Activated CD4-positive, alpha-beta T cell treated with anti-CD3 and anti-CD28 coated beads for 36 hours (primary cell): ENCODE measurements around the gene SCP2. TPM values are rescaled to one million over a fixed set of nuclear protein-coding genes. Genes with fewer than 3 reads are reported as not detected.

ENCODE experiments used
- ATAC-seq: fragments of 200-7000 bp; cut with Tn5 transposase; one replicate; pipeline ENCODE4 v1.10.0; 2021; ENCODE audit warnings: mild to moderate bottlenecking, moderate library complexity
- CTCF ChIA-PET: fragments of 350-600 bp; sonication (Branson Sonifier 250); formaldehyde crosslinking; loops from one replicate; lab custom pipeline; 2021; ENCODE audit warnings: antibody characterized with exemption; lab: Charles Lee
- POLR2A ChIA-PET: fragments of 350-600 bp; sonication (Branson Sonifier 250); formaldehyde crosslinking; loops from one replicate; lab custom pipeline; 2021; ENCODE audit warnings: antibody characterized with exemption, inconsistent platforms; lab: Charles Lee
- DNase-seq: peaks from one replicate; pipeline ENCODE4 v3.0.0-alpha.2; 2020
- H3K27ac Mint-ChIP-seq: one replicate; pipeline ENCODE4 v1.8.0; 2021; ENCODE audit warnings: mixed read lengths
- H3K27me3 Mint-ChIP-seq: one replicate; pipeline ENCODE4 v1.8.0; 2021; ENCODE audit warnings: mixed read lengths
- H3K36me3 Mint-ChIP-seq: one replicate; pipeline ENCODE4 v1.8.0; 2021; ENCODE audit warnings: low read depth, mixed read lengths
- H3K4me1 Mint-ChIP-seq: one replicate; pipeline ENCODE4 v1.8.0; 2021; ENCODE audit warnings: mixed read lengths
- H3K4me3 Mint-ChIP-seq: one replicate; pipeline ENCODE4 v1.8.0; 2021; ENCODE audit warnings: mild to moderate bottlenecking, moderate library complexity, mixed read lengths
- H3K9me3 Mint-ChIP-seq: one replicate; pipeline ENCODE4 v1.8.0; 2021; ENCODE audit warnings: low read depth, mixed read lengths
- intact Hi-C, 2 experiments: fragments of 100-400 bp; cut with DNase I in 1 of 2; cut with micrococcal nuclease in 1 of 2; formaldehyde crosslinking; loops; one replicate each; pipeline versions ENCODE4 v1.14.2 to v1.15.1; 2022 to 2024; cut with DNase I, micrococcal nuclease
- total RNA-seq, 2 experiments: library from RNA; stranded (reverse); gene quantifications; one replicate each; pipeline ENCODE4 v1.2.3, GENCODE V29; 2021

The SCP2 gene
- total RNA-seq, 2 experiments from 2014 or later: 46.6 to 67.1 TPM

DNA sequence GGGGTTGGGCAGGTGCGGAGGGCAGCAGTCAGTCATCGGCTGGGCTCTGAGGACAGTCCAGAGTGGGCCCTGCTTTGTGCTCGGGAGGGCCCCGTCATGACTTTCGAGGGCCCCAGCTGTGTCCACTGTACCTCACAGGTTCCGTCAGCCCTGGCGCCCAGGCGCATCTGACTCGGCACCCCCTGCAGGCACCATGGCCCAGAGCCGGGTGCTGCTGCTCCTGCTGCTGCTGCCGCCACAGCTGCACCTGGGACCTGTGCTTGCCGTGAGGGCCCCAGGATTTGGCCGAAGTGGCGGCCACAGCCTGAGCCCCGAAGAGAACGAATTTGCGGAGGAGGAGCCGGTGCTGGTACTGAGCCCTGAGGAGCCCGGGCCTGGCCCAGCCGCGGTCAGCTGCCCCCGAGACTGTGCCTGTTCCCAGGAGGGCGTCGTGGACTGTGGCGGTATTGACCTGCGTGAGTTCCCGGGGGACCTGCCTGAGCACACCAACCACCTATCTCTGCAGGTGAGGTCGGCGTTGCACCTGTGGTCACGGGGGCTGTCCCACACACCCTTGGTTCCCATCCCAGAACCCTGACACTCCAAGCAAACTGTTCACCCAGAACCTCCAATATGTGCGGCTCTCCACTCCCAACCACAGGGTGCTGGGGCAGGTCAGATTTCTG lies 142.7 kb downstream of the SCP2 start:
- Mint-ChIP-seq H3K27me3 (peaks cover 8% of the 10 kb centered on the region), H3K27ac (no peak overlapping the region), H3K36me3 (no peaks in the 10 kb centered on the region), H3K4me1 (no peaks in the 10 kb centered on the region), H3K9me3 (no peaks in the 10 kb centered on the region), H3K4me3 (no peak overlapping the region)
- DNase-seq (no peak), ATAC-seq (no peak)
- ChIA-PET POLR2A (no interaction called here), CTCF (no interaction called here)
- intact Hi-C loops: loop anchor here in 1 of 2 experiments (10.0 kb wide), 1 partner anchor 115 kb away; no protein-coding TSS in a partner anchor

GRCh38 chr1:53070621-53071020 lies 143.5 kb downstream of the SCP2 start:
- Mint-ChIP-seq H3K27ac (no peak overlapping the region), H3K9me3 (no peaks in the 10 kb centered on the region), H3K36me3 (no peaks in the 10 kb centered on the region), H3K4me1 (no peaks in the 10 kb centered on the region), H3K27me3 (peaks cover 4% of the 10 kb centered on the region), H3K4me3 (no peak overlapping the region)
- ATAC-seq (no peak), DNase-seq (no peak)
- ChIA-PET CTCF (no interaction called here), POLR2A (no interaction called here)
- intact Hi-C loops: no loop called here

- H3K27ac Mint-ChIP-seq: no peak overlapping the region
- POLR2A ChIA-PET: no interaction called here
- DNase-seq (no peak), ATAC-seq (no peak)
- no peaks in the 10 kb centered on the region for H3K4me1 Mint-ChIP-seq
- CTCF ChIA-PET: interaction anchor here (0.5 kb wide), 1 partner anchor 344 kb away, joined by 3 read pairs; no protein-coding TSS in a partner anchor
- H3K36me3 Mint-ChIP-seq: no peaks in the 10 kb centered on the region
- intact Hi-C loops: no loop called here
- no peak overlapping the region for H3K4me3 Mint-ChIP-seq
- H3K9me3 Mint-ChIP-seq: no peaks in the 10 kb centered on the region
- H3K27me3 Mint-ChIP-seq: peaks cover 2% of the 10 kb centered on the region
Observed at GRCh38 chr1:53071167-53071865, 144.2 kb downstream of the SCP2 start.

DNA sequence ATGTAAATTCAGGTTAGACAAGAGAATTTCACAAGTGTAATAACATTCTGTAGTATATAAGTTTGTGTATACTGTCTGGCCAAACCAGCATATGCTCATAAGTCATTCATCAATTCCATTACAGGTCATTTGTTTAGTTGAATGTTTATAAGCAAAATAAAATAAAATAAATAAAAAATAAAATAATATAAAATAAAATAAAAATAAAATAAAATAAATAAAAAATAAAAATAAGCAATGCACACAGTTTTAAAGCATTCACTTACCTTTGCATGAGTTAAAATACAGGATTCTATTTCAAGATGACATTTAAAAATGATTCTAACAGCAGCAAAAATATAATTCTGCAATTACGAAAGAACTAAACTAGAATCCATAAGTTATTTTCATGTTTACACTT lies 144.8 kb downstream of the SCP2 start:
- ATAC-seq (no peak), DNase-seq (no peak)
- ChIA-PET POLR2A (no interaction called here), CTCF (interaction anchor here (0.5 kb wide), 1 partner anchor 344 kb away, joined by 3 read pairs; no protein-coding TSS in a partner anchor)
- Mint-ChIP-seq H3K27ac (no peak overlapping the region), H3K36me3 (no peaks in the 10 kb centered on the region), H3K9me3 (no peaks in the 10 kb centered on the region), H3K4me1 (no peaks in the 10 kb centered on the region), H3K27me3 (no peaks in the 10 kb centered on the region), H3K4me3 (no peak overlapping the region)
- intact Hi-C loops: no loop called here

- ATAC-seq: no peak
- H3K36me3 Mint-ChIP-seq: no peaks in the 10 kb centered on the region
- no peaks in the 10 kb centered on the region for H3K9me3 Mint-ChIP-seq
- H3K27me3 Mint-ChIP-seq: no peaks in the 10 kb centered on the region
- no peaks in the 10 kb centered on the region for H3K4me1 Mint-ChIP-seq
- POLR2A ChIA-PET: no interaction called here
- no peak for DNase-seq
- CTCF ChIA-PET: interaction anchor here (0.5 kb wide), 1 partner anchor 209 kb away, joined by 3 read pairs; no protein-coding TSS in a partner anchor
- intact Hi-C loops: no loop called here
- H3K4me3 Mint-ChIP-seq: no peak overlapping the region
- no peak overlapping the region for H3K27ac Mint-ChIP-seq
Observed at GRCh38 chr1:53073287-53073686, 146.2 kb downstream of the SCP2 start.

- Mint-ChIP-seq H3K4me1 (no peaks in the 10 kb centered on the region), H3K4me3 (no peak overlapping the region), H3K27ac (no peak overlapping the region), H3K36me3 (no peaks in the 10 kb centered on the region), H3K27me3 (no peaks in the 10 kb centered on the region), H3K9me3 (no peaks in the 10 kb centered on the region)
- ChIA-PET POLR2A (no interaction called here), CTCF (no interaction called here)
- no peak for DNase-seq
- intact Hi-C loops: no loop called here
- no peak for ATAC-seq
Observed at GRCh38 chr1:53073868-53074311, 146.8 kb downstream of the SCP2 start.

GRCh38 chr1:53074313-53075154 lies 147.5 kb downstream of the SCP2 start:
- H3K4me3 Mint-ChIP-seq: no peak overlapping the region
- no peaks in the 10 kb centered on the region for H3K4me1 Mint-ChIP-seq
- no peak for DNase-seq
- no peak for ATAC-seq
- intact Hi-C loops: no loop called here
- no peaks in the 10 kb centered on the region for H3K36me3 Mint-ChIP-seq
- no peaks in the 10 kb centered on the region for H3K27me3 Mint-ChIP-seq
- H3K9me3 Mint-ChIP-seq: no peaks in the 10 kb centered on the region
- ChIA-PET CTCF (interaction anchor here (0.6 kb wide), 1 partner anchor 19 kb away, joined by 3 read pairs; no protein-coding TSS in a partner anchor), POLR2A (no interaction called here)
- no peak overlapping the region for H3K27ac Mint-ChIP-seq

GRCh38 chr1:53075206-53075605 lies 148.1 kb downstream of the SCP2 start:
- ChIA-PET POLR2A (no interaction called here), CTCF (interaction anchor here (0.6 kb wide), 1 partner anchor 18 kb away, joined by 3 read pairs; no protein-coding TSS in a partner anchor)
- DNase-seq (no peak), ATAC-seq (no peak)
- intact Hi-C loops: no loop called here
- no peaks in the 10 kb centered on the region for H3K9me3 Mint-ChIP-seq
- H3K4me1 Mint-ChIP-seq: no peaks in the 10 kb centered on the region
- H3K27me3 Mint-ChIP-seq: no peaks in the 10 kb centered on the region
- no peak overlapping the region for H3K4me3 Mint-ChIP-seq
- H3K36me3 Mint-ChIP-seq: no peaks in the 10 kb centered on the region
- H3K27ac Mint-ChIP-seq: no peak overlapping the region

DNA sequence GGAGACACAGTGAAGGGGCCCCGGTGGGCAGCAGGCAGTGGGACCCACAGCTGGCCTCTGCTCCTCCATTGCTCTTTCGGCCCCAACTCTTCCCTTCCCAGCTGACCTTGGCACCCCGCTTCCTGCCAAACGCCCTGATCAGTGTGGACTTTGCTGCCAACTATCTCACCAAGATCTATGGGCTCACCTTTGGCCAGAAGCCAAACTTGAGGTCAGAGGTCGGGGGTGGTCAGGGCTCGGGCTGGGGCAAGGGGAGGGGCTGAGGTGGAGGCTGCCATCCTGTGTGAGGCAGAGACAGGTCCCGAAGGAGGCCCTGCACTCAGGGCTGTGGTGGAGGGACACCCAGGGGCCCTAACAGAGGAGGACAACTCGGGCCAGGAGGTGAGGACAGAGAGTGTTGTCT lies 148.7 kb downstream of the SCP2 start:
- Mint-ChIP-seq H3K36me3 (no peaks in the 10 kb centered on the region), H3K9me3 (no peaks in the 10 kb centered on the region), H3K27ac (no peak overlapping the region), H3K4me3 (no peak overlapping the region), H3K4me1 (no peaks in the 10 kb centered on the region), H3K27me3 (no peaks in the 10 kb centered on the region)
- ChIA-PET POLR2A (no interaction called here), CTCF (interaction anchor here (1.4 kb wide), 1 partner anchor 9 kb away, joined by 3 read pairs; no protein-coding TSS in a partner anchor)
- no peak for DNase-seq
- intact Hi-C loops: no loop called here
- no peak for ATAC-seq

DNA sequence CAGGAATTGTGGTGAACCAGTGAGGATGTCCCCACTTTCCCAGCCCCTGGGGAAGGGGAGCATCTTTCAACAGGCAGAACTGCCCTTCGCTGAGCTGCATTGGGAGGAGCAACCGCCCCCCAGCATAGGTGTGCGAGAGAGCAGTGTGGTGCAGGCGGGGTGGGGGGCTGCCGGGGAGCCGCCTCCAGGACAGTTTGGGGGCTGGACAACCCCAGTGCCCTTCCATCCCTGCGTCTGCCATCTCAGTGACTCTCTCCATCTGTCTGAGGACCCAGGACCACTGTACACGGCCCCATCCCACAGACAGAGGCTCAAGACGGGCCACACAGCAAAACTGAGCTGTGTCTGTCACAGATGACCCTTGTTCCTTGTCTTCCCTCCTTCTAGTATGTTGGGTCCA lies 149.1 kb downstream of the SCP2 start:
- POLR2A ChIA-PET: no interaction called here

More for the DNA sequence above, 149.1 kb downstream of the SCP2 start:
- intact Hi-C loops: no loop called here
- no peaks in the 10 kb centered on the region for H3K36me3 Mint-ChIP-seq
- DNase-seq (no peak), ATAC-seq (no peak)
- CTCF ChIA-PET: interaction anchor here (1.4 kb wide), 1 partner anchor 10 kb away, joined by 3 read pairs; no protein-coding TSS in a partner anchor
- no peaks in the 10 kb centered on the region for H3K4me1 Mint-ChIP-seq
- H3K27ac Mint-ChIP-seq: no peak overlapping the region
- H3K4me3 Mint-ChIP-seq: no peak overlapping the region
- no peaks in the 10 kb centered on the region for H3K9me3 Mint-ChIP-seq
- H3K27me3 Mint-ChIP-seq: no peaks in the 10 kb centered on the region
